ENCODE results near the gene MCL1. TPM values are rescaled to one million over a fixed set of nuclear protein-coding genes. Genes with fewer than 3 reads are reported as not detected.

Gene MCL1
- total and polyA plus RNA-seq, 10 of the 15 experiments (the other 5 are each of a cell fraction or from before 2014, with no cell fraction given), result 18.1 to 148 (median 86.4) TPM

- TF ChIP-seq, protein P1, sequence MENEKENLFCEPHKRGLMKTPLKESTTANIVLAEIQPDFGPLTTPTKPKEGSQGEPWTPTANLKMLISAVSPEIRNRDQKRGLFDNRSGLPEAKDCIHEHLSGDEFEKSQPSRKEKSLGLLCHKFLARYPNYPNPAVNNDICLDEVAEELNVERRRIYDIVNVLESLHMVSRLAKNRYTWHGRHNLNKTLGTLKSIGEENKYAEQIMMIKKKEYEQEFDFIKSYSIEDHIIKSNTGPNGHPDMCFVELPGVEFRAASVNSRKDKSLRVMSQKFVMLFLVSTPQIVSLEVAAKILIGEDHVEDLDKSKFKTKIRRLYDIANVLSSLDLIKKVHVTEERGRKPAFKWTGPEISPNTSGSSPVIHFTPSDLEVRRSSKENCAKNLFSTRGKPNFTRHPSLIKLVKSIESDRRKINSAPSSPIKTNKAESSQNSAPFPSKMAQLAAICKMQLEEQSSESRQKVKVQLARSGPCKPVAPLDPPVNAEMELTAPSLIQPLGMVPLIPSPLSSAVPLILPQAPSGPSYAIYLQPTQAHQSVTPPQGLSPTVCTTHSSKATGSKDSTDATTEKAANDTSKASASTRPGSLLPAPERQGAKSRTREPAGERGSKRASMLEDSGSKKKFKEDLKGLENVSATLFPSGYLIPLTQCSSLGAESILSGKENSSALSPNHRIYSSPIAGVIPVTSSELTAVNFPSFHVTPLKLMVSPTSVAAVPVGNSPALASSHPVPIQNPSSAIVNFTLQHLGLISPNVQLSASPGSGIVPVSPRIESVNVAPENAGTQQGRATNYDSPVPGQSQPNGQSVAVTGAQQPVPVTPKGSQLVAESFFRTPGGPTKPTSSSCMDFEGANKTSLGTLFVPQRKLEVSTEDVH (IDR thresholded peaks at IDR 0.05; ENCODE audit: low read depth, partially characterized antibody), result no peak
- TF ChIP-seq SREBF2 (IDR thresholded peaks at IDR 0.05; ENCODE audit: low read length), result no peak
- no peak for TF ChIP-seq HDGF (IDR thresholded peaks at IDR 0.05)
- TF ChIP-seq ETV6 (conservative IDR thresholded peaks at IDR 0.05 in 1 of 2, IDR thresholded peaks at IDR 0.05 in 1 of 2; ENCODE audit: borderline replicate concordance in 1 of 2, low read depth in 1 of 2), result no peak
- peak; percentile 42; the same call in 1 of the 2 replicates for TF ChIP-seq RB1 (IDR thresholded peaks at IDR 0.05; ENCODE audit: borderline replicate concordance)
- no peak for TF ChIP-seq IKZF2 (IDR thresholded peaks at IDR 0.05)
- TF ChIP-seq TARDBP (IDR thresholded peaks at IDR 0.05; ENCODE audit: borderline replicate concordance), result no peak
- TF ChIP-seq FOXK2 (IDR thresholded peaks at IDR 0.05), result no peak
- no peak for TF ChIP-seq FOS (IDR thresholded peaks at IDR 0.05; ENCODE audit: borderline replicate concordance, extremely low read depth, insufficient read length)
- TF ChIP-seq RCOR1 (conservative IDR thresholded peaks at IDR 0.05; ENCODE audit: low read depth, low read length), result no peak
- TF ChIP-seq SUZ12 (IDR thresholded peaks at IDR 0.05; ENCODE audit: unreplicated experiment), result no peak
- no peak for TF ChIP-seq NR2F1 (conservative IDR thresholded peaks at IDR 0.05)
- TF ChIP-seq ZNF384 (IDR thresholded peaks at IDR 0.05; ENCODE audit: borderline replicate concordance, low read depth, low read length), result no peak
- TF ChIP-seq IRF3 (IDR thresholded peaks at IDR 0.05), result no peak
- TF ChIP-seq MTA3 (IDR thresholded peaks at IDR 0.05; ENCODE audit: borderline replicate concordance, low read length), result no peak
- TF ChIP-seq, protein P2, sequence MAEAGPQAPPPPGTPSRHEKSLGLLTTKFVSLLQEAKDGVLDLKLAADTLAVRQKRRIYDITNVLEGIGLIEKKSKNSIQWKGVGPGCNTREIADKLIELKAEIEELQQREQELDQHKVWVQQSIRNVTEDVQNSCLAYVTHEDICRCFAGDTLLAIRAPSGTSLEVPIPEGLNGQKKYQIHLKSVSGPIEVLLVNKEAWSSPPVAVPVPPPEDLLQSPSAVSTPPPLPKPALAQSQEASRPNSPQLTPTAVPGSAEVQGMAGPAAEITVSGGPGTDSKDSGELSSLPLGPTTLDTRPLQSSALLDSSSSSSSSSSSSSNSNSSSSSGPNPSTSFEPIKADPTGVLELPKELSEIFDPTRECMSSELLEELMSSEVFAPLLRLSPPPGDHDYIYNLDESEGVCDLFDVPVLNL (IDR thresholded peaks at IDR 0.05; ENCODE audit: low read depth, low read length), result no peak
- no peak for TF ChIP-seq BCL11A (IDR thresholded peaks at IDR 0.05; ENCODE audit: low read depth, low read length)
- no peak for TF ChIP-seq KLF5 (IDR thresholded peaks at IDR 0.05; ENCODE audit: partially characterized antibody)
- no peak for TF ChIP-seq EED (IDR thresholded peaks at IDR 0.05; ENCODE audit: low read depth)
- TF ChIP-seq, protein P3, sequence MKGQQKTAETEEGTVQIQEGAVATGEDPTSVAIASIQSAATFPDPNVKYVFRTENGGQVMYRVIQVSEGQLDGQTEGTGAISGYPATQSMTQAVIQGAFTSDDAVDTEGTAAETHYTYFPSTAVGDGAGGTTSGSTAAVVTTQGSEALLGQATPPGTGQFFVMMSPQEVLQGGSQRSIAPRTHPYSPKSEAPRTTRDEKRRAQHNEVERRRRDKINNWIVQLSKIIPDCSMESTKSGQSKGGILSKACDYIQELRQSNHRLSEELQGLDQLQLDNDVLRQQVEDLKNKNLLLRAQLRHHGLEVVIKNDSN (IDR thresholded peaks at IDR 0.05; ENCODE audit: borderline replicate concordance, extremely low read length, insufficient read depth, low read depth, low read length), result no peak
- TF ChIP-seq NFXL1 (IDR thresholded peaks at IDR 0.05; ENCODE audit: borderline replicate concordance), result no peak
- no peak for TF ChIP-seq RUNX3 (IDR thresholded peaks at IDR 0.05; ENCODE audit: low read length)
- no peak for TF ChIP-seq FOXM1 (IDR thresholded peaks at IDR 0.05; ENCODE audit: low read depth, low read length)
- TF ChIP-seq BRCA1 (IDR thresholded peaks at IDR 0.05; ENCODE audit: low read depth, low read length), result no peak
- TF ChIP-seq CBX3 (IDR thresholded peaks at IDR 0.05; ENCODE audit: borderline replicate concordance, low read depth), result no peak
- TF ChIP-seq IKZF1 (conservative IDR thresholded peaks at IDR 0.05), result 0 out of 2 replicates have a peak, but pooled peaks have one; percentile 23
- TF ChIP-seq ZSCAN29 (IDR thresholded peaks at IDR 0.05), result no peak
- no peak for TF ChIP-seq TBL1XR1 (IDR thresholded peaks at IDR 0.05; ENCODE audit: low read depth, low read length)
- TF ChIP-seq BACH1 (IDR thresholded peaks at IDR 0.05; ENCODE audit: borderline replicate concordance), result no peak
Observed at GRCh38 chr1:150560011-150560438, 19.4 kb downstream of the MCL1 start (continued).
